GM23338 (cell line): ENCODE measurements around the gene SH3BGR. TPM values are rescaled to one million over a fixed set of nuclear protein-coding genes. Genes with fewer than 3 reads are reported as not detected.

ENCODE experiments used
- ATAC-seq: fragments of 200-7000 bp; cut with Tn5 transposase; 3 replicates; pipeline ENCODE4 v1.9.1; 2020
- DNase-seq: peaks from one replicate; pipeline ENCODE4 v3.0.0-alpha.2; 2015; ENCODE audit warnings: low spot score
- H2AFZ ChIP-seq: fragments of 200-600 bp; sonication (generic); 2 replicates; pipeline ENCODE4 v1.8.0; 2016; ENCODE audit warnings: antibody characterized with exemption, mild to moderate bottlenecking, moderate library complexity
- H3F3A ChIP-seq: fragments of 200-600 bp; sonication (generic); replicated peaks from 2 replicates; pipeline ENCODE4 v1.8.0; 2017; ENCODE audit warnings: antibody characterized with exemption, mixed run types, low read depth
- H3K27ac ChIP-seq: fragments of 200-600 bp; sonication (generic); 2 replicates; pipeline ENCODE4 v1.6.1; 2016; ENCODE audit warnings: low read depth
- H3K27me3 ChIP-seq: fragments of 200-600 bp; sonication (generic); 2 replicates; pipeline ENCODE4 v1.8.0; 2016; ENCODE audit warnings: mild to moderate bottlenecking, mixed run types, moderate library complexity; ENCODE audit not compliant: insufficient read depth
- H3K36me3 ChIP-seq: fragments of 200-600 bp; sonication (generic); 2 replicates; pipeline ENCODE4 v1.8.0; 2016; ENCODE audit warnings: mild to moderate bottlenecking; ENCODE audit not compliant: insufficient read depth
- H3K4me1 ChIP-seq: fragments of 200-600 bp; sonication (generic); 2 replicates; pipeline ENCODE4 v1.8.0; 2016; ENCODE audit warnings: mild to moderate bottlenecking, moderate library complexity; ENCODE audit not compliant: insufficient read depth
- H3K4me2 ChIP-seq: fragments of 200-600 bp; sonication (generic); 2 replicates; pipeline ENCODE4 v1.7.1; 2017; ENCODE audit warnings: mixed run types
- H3K4me3 ChIP-seq: fragments of 200-600 bp; sonication (generic); 2 replicates; pipeline ENCODE4 v1.6.1; 2016; ENCODE audit warnings: mixed run types
- H3K79me2 ChIP-seq: fragments of 200-600 bp; sonication (generic); replicated peaks from 2 replicates; pipeline ENCODE4 v1.8.0; 2017; ENCODE audit warnings: mild to moderate bottlenecking; ENCODE audit not compliant: insufficient read depth
- H3K9me2 ChIP-seq: fragments of 200-600 bp; sonication (generic); 2 replicates; pipeline ENCODE4 v1.8.0; 2017; ENCODE audit not compliant: insufficient read depth
- H4K20me1 ChIP-seq: fragments of 200-600 bp; sonication (generic); replicated peaks from 2 replicates; pipeline ENCODE4 v1.8.0; 2017; ENCODE audit warnings: mild to moderate bottlenecking; ENCODE audit not compliant: insufficient read depth
- H3K27ac Mint-ChIP-seq: 2 replicates; pipeline ENCODE4 v1.8.0; 2020; ENCODE audit warnings: inconsistent platforms, mild to moderate bottlenecking, moderate library complexity, mixed read lengths
- H3K27me3 Mint-ChIP-seq: 3 replicates; pipeline ENCODE4 v1.8.0; 2022; ENCODE audit warnings: low read depth, mild to moderate bottlenecking, moderate library complexity, mixed read lengths, inconsistent platforms; ENCODE audit not compliant: insufficient read depth, poor library complexity
- H3K36me3 Mint-ChIP-seq: 3 replicates; pipeline ENCODE4 v1.8.0; 2021; ENCODE audit warnings: low read depth, mild to moderate bottlenecking, inconsistent platforms, moderate library complexity, mixed read lengths
- H3K4me1 Mint-ChIP-seq: 3 replicates; pipeline ENCODE4 v1.8.0; 2020; ENCODE audit warnings: mild to moderate bottlenecking, inconsistent platforms, mixed read lengths
- H3K4me3 Mint-ChIP-seq: 3 replicates; pipeline ENCODE4 v1.8.0; 2021; ENCODE audit warnings: moderate library complexity, mild to moderate bottlenecking, inconsistent platforms, mixed read lengths
- H3K9me3 Mint-ChIP-seq: 3 replicates; pipeline ENCODE4 v1.8.0; 2020; ENCODE audit warnings: moderate library complexity, mild to moderate bottlenecking, inconsistent platforms, mixed read lengths
- CREB1 ChIP-seq: fragments of 250-450 bp; sonication (Bioruptor Pico); IDR thresholded peaks from 2 replicates; pipeline ENCODE4 v1.5.0; 2020; ENCODE audit warnings: low read depth, mild to moderate bottlenecking, moderate library complexity
- CTCF ChIP-seq, 2 experiments: fragments of 200-600 bp in 1 of 2; sonication (generic) in 1 of 2; conservative IDR thresholded peaks; 2 replicates each; pipeline versions ENCODE4 v1.5.1 to v1.6.1; 2016 to 2017; ENCODE audit warnings: antibody characterized with exemption in 2 of 2, low read depth in 2 of 2, mild to moderate bottlenecking in 2 of 2, moderate library complexity in 1 of 2
- EZH2 ChIP-seq: fragments of 200-600 bp; sonication (generic); IDR thresholded peaks from one replicate; pipeline ENCODE4 v1.8.0; 2017; ENCODE audit warnings: antibody characterized with exemption, mild to moderate bottlenecking, low read depth; ENCODE audit not compliant: unreplicated experiment
- EZH2phosphoT487 ChIP-seq: fragments of 200-600 bp; sonication (generic); IDR thresholded peaks from one replicate; pipeline ENCODE4 v1.8.1; 2018; ENCODE audit warnings: antibody characterized with exemption; ENCODE audit not compliant: unreplicated experiment
- JUNB ChIP-seq: IDR thresholded peaks from one replicate; pipeline ENCODE4 v1.6.1; 2016; ENCODE audit warnings: antibody characterized with exemption; ENCODE audit not compliant: unreplicated experiment
- NANOG ChIP-seq: IDR thresholded peaks from 2 replicates; pipeline ENCODE4 v1.6.1; 2016; ENCODE audit warnings: antibody characterized with exemption, borderline replicate concordance
- POLR2AphosphoS5 ChIP-seq: IDR thresholded peaks from 2 replicates; pipeline ENCODE4 v1.6.1; 2016; ENCODE audit warnings: antibody characterized with exemption, low read depth
- STAT1 ChIP-seq: IDR thresholded peaks from one replicate; pipeline ENCODE4 v1.6.1; 2016; ENCODE audit warnings: antibody characterized with exemption; ENCODE audit not compliant: unreplicated experiment
- ZNF114 ChIP-seq: fragments of 250-450 bp; sonication (Bioruptor Pico); IDR thresholded peaks from 2 replicates; pipeline ENCODE4 v1.5.0; 2020; ENCODE audit warnings: mild to moderate bottlenecking, moderate library complexity
- ZNF331 ChIP-seq: fragments of 250-450 bp; sonication (Bioruptor Pico); IDR thresholded peaks from 2 replicates; pipeline ENCODE4 v1.5.0; 2020; ENCODE audit warnings: low read depth, mild to moderate bottlenecking, moderate library complexity
- ZNF462 ChIP-seq: fragments of 250-450 bp; sonication (Bioruptor Pico); IDR thresholded peaks from 2 replicates; pipeline ENCODE4 v1.5.0; 2020; ENCODE audit warnings: mild to moderate bottlenecking, moderate library complexity
- polyA plus RNA-seq: library from polyadenylated mRNA; unstranded; fragments of >200 nt; fragmentation: Nextera tagmentation; extraction: Ambion mirVana; gene quantifications from 2 replicates; pipeline ENCODE4 v1.2.1, GENCODE V29; 2016
- total RNA-seq: library from RNA; depleted of rRNA; stranded (reverse); fragments of >200 nt; shearing (Covaris generic); gene quantifications from 2 replicates; pipeline ENCODE4 v1.2.3, GENCODE V29; 2014
- TF ChIP-seq, protein P1 (sequence below): IDR thresholded peaks from 2 replicates; pipeline ENCODE4 v1.6.1; 2016; ENCODE audit warnings: antibody characterized with exemption
- TF ChIP-seq, protein P2 (sequence below): IDR thresholded peaks from one replicate; pipeline ENCODE4 v1.6.1; 2018; ENCODE audit warnings: antibody characterized with exemption; ENCODE audit not compliant: unreplicated experiment

The SH3BGR gene
- total and polyA plus RNA-seq, 2 experiments from 2014 or later, result 5.9 to 18.9 TPM

- H3K79me2 ChIP-seq, result no peaks in the 10 kb centered on the region
- H3K27ac ChIP-seq, result no peak overlapping the region
- no peak for ATAC-seq
- H2AFZ ChIP-seq, result no peak overlapping the region
- DNase-seq, result no peak
- no peak overlapping the region for H3K4me3 Mint-ChIP-seq
- H3K9me3 Mint-ChIP-seq, result no peaks in the 10 kb centered on the region
- H3K27me3 ChIP-seq, result no peaks in the 10 kb centered on the region
- TF ChIP-seq JUNB (no peak), ZNF462 (CRISPR knock-in tag) (no peak), EZH2phosphoT487 (no peak), CREB1 (CRISPR knock-in tag) (no peak), ZNF114 (no peak), CTCF (conservative IDR thresholded peaks at IDR 0.05; ENCODE audit: low read depth in 2 of 2) (no peak), EZH2 (no peak), STAT1 (no peak), NANOG (no peak), POLR2AphosphoS5 (no peak), ZNF331 (no peak)
- TF ChIP-seq, protein P1, sequence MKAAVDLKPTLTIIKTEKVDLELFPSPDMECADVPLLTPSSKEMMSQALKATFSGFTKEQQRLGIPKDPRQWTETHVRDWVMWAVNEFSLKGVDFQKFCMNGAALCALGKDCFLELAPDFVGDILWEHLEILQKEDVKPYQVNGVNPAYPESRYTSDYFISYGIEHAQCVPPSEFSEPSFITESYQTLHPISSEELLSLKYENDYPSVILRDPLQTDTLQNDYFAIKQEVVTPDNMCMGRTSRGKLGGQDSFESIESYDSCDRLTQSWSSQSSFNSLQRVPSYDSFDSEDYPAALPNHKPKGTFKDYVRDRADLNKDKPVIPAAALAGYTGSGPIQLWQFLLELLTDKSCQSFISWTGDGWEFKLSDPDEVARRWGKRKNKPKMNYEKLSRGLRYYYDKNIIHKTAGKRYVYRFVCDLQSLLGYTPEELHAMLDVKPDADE, result no peak
- TF ChIP-seq, protein P2, sequence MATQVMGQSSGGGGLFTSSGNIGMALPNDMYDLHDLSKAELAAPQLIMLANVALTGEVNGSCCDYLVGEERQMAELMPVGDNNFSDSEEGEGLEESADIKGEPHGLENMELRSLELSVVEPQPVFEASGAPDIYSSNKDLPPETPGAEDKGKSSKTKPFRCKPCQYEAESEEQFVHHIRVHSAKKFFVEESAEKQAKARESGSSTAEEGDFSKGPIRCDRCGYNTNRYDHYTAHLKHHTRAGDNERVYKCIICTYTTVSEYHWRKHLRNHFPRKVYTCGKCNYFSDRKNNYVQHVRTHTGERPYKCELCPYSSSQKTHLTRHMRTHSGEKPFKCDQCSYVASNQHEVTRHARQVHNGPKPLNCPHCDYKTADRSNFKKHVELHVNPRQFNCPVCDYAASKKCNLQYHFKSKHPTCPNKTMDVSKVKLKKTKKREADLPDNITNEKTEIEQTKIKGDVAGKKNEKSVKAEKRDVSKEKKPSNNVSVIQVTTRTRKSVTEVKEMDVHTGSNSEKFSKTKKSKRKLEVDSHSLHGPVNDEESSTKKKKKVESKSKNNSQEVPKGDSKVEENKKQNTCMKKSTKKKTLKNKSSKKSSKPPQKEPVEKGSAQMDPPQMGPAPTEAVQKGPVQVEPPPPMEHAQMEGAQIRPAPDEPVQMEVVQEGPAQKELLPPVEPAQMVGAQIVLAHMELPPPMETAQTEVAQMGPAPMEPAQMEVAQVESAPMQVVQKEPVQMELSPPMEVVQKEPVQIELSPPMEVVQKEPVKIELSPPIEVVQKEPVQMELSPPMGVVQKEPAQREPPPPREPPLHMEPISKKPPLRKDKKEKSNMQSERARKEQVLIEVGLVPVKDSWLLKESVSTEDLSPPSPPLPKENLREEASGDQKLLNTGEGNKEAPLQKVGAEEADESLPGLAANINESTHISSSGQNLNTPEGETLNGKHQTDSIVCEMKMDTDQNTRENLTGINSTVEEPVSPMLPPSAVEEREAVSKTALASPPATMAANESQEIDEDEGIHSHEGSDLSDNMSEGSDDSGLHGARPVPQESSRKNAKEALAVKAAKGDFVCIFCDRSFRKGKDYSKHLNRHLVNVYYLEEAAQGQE, result no peak
- no peak overlapping the region for H3K27ac Mint-ChIP-seq
- H3K36me3 ChIP-seq, result no peaks in the 10 kb centered on the region
- no peaks in the 10 kb centered on the region for H3K36me3 Mint-ChIP-seq
- no peaks in the 10 kb centered on the region for H3F3A ChIP-seq
- H3K4me3 ChIP-seq, result no peak overlapping the region
- H3K4me2 ChIP-seq, result no peak overlapping the region
- no peaks in the 10 kb centered on the region for H3K27me3 Mint-ChIP-seq
- H3K9me2 ChIP-seq, result no peaks in the 10 kb centered on the region
- peaks cover 10% of the 10 kb centered on the region; the same call in 1 of the 2 replicates for H3K4me1 ChIP-seq
- peaks cover 13% of the 10 kb centered on the region for H3K4me1 Mint-ChIP-seq
- no peaks in the 10 kb centered on the region for H4K20me1 ChIP-seq
Observed at GRCh38 chr21:39429445-39429844, 22.3 kb upstream of the SH3BGR start.
